ENCODE data around the gene IDH3G.
"Not testable (repeated sequence)": the region's sequence is repeated elsewhere in the genome, so short reads cannot be mapped to it uniquely, and the experiment has no call there.

The IDH3G gene

GRCh38 chrX:153746991-153747390, 47.2 kb downstream of the IDH3G start:
- DNase-seq, result not testable (repeated sequence)

- no peak for DNase-seq
Measured at GRCh38 chrX:153746359-153746758, 47.8 kb downstream of the IDH3G start.

DNA sequence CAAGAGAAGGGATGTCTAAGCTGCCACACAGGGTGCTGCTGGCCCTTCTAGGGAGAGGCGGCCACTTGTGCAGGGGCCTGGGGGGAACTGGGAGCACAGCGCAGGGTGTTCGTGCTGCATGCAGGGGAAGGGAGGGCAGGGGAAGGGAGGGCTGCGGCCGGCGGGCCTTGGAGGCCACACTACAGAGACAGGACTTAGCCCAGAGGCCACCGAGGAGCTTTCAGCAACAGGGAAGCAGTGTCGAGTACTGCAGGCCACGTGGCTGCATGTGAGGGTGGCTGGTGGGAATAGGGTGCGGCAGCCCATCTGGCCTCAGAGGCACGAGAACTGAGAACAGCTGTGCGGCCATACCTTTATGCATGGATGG, 49.1 kb downstream of the IDH3G start:
- DNase-seq, result not testable (repeated sequence)

DNA sequence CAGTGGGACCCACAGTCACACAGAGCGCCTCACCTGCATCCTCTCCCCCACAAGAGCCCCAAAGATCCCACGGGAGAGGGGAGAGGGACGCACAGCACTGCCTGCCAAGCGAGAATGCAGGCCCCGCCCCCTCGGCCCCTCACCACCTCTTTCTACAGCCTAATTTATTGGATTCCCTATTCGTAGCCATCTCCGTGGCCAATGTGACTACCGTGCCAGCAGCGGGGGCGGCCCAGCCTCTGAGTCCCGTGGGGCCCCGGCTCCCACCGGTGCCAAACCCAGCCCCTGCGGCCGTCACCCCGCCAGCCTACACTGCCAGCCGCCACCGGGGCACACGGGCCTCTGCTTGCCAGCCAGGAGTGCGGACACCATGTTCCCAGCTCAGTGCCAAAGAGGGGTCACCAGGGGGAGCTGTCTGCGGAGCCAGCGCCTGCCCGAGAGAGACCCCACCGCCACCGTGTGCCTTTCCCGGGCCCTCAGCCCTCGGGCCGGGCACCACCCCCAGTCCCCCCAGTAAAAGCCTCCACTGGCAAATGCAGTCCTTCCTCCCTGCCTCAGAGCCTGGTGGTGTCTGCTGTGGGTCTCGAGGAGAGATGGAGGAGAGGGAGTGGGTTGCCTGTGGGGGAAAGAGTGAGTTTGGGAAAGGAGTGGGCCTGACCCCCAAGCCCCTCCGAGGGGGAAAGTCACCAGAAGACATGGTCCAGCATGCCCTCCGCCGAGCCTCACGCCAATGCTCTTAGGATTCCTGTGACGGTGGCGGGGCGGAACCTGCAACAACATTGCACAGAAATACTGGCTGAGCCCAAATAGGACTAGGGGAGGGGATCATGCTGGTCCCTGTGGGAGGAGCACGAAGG, 49.7 kb downstream of the IDH3G start:
- no peak for DNase-seq

DNA sequence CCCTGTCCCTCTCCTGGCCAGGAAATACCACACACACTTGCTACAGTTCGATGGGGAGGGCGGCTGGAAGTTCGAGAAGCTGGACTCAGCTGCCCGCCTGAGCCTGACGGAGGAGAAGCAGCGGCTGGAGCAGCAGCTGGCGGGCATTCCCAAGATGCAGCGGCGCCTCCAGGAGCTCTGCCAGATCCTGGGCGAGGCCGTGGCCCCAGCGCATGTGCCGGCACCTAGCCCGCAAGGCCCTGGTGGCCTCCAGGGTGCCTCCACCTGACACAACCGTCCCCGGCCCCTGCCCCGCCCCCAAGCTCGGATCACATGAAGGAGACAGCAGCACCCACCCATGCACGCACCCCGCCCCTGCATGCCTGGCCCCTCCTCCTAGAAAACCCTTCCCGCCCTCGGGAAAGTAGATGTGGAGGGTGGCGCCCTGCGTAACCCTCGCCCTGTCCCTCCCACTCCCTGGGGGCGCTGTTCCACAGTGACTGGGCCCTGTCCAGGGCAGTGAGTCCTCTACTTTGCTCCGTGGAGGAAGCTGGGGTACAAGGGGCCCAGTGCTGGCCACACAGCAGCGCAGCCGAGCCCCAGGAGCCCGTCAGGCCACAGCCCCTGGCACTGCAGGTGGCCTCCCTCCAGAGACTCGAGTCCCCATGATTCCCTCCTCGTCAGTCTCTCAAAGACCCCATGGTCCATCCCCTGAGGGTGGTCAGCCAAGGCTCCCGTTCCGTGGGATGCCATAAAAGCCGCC, 50.5 kb downstream of the IDH3G start:
- not testable (repeated sequence) for DNase-seq

- not testable (repeated sequence) for DNase-seq
Measured at GRCh38 chrX:153742796-153743467, 51.2 kb downstream of the IDH3G start.

DNA sequence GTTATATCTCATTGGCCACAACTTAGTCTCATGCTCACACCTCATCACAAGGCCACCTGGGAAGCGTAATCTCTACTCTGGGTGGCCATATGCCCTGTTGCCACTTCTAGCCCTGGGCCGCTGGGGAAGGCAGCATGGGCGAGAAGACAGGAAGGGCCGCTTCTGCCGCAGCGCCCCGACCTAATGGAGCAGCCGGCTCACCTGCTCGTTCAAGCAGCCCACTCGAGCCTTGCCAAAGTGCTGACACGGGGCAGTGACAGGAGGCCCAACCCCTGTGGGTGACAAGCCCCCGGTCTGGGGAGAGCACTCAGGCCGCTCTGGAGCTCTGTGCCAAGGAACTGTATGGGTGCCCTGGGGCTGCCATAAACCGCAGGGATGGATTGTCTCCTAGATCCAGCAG, 52.1 kb downstream of the IDH3G start:
- not testable (repeated sequence) for DNase-seq

- no peak for DNase-seq
Measured at GRCh38 chrX:153741446-153741845, 52.7 kb downstream of the IDH3G start.

DNA sequence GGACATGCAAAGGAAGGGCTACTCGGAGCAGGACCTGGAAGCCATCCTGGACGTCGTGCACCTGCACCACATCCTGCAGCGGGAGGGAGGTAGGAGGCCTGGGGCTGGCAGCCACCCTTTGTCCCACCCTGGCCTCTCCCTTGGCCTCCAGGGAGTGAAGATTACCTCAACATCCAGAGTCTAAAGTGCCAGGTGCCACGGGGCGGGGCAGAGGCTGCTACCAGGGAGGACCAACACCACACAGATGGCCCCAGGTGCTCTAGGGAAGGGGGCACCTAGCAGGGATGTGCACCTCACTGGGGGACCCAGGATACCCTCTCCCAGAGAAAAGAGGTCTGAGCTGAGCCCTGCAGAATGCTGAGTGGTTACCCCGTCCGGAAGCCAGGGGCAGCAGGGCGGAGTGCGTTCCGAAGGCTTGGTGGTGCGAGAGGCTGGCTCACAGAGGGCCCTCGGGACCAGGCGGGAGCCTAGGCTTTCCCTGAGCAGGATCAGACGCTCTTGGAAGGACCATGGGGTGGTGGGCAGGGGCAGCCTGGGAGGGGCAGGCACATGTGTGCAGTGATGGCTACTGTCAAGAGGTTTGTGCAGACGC, 53.4 kb downstream of the IDH3G start:
- no peak for DNase-seq

DNA sequence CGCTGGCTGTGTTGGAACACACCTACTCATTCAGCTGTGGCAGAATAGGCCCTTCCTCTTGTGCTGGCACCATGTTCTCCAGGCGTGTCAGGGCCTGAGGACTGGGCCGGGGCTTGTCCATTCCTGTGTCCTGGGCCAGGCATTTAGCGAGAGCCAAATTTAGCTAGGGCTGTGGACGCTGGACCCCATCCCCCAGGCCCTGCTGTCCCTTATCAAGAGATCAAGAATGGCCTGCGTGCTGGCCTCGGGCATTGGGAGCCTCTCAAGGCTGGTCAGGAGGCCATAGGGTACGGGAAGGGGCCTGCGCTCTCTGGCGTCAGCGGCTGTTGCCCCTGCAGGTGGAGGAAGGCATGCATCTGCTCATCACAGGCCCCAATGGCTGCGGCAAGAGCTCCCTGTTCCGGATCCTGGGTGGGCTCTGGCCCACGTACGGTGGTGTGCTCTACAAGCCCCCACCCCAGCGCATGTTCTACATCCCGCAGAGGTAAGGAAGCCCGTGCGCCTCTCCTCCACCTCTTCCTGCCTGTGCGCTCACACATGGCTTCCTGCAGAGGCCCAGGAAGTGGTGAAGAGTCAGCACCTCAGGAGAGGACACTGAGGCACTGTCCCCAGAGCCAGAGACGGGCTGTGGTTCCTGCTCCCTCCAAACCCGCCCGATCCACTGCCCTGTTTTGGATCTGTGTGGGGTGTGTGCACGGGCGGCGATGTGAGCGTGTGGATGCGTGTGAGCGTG, 54.3 kb downstream of the IDH3G start:
- no peak for DNase-seq

DNA sequence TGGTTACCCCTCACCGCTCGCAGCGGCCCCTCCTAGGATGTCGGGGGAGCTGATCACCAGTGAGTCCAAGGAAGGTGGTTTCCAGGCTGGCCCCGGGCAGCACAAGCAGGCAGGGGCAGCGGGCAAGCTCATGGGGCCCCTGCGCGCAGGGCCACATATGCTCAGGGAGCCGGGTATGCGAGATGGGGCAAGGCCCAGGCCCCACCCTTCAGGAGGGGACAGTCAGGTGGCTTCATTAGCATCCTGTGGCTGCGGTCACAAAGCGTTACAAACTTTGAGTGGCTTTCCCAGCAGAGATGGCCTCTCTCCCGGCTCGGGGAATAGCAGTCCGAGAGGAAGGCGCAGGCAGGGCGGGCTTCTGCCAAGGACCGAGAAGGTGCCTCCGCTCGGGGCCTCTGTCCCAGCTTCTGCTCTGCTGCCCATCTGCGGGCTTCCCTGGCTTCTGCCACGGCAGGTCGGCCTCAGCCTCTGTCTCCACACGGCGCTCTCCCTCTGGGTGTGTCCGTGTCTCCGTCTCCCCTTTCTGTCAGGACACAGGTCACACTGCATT, 56.0 kb downstream of the IDH3G start:
- no peak for DNase-seq

DNA sequence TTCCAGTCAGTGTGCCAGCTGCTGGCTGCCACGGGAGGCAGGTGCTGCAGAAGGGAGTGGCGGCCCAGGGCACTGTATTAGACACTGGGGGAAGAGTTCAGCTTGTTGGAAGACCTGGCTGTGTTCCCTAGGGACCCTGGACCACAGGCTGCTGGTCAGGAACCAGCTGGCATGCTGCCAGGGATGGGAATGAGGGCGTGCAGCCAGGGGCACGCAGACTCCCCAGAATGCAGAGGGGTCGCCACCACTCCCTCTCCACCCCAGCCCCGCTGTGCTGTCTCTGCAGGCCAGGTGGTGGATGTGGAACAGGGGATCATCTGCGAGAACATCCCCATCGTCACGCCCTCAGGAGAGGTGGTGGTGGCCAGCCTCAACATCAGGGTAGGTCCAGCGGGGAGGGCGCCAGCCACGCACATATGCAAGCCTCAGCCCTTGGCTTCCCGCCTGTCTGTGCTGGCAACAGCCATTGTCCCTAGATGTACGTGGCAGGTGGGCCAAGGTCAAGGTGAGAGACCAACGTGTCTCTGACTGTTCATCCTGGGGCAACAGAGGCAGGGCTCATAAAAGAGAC, 57.2 kb downstream of the IDH3G start:
- DNase-seq, result no peak

DNA sequence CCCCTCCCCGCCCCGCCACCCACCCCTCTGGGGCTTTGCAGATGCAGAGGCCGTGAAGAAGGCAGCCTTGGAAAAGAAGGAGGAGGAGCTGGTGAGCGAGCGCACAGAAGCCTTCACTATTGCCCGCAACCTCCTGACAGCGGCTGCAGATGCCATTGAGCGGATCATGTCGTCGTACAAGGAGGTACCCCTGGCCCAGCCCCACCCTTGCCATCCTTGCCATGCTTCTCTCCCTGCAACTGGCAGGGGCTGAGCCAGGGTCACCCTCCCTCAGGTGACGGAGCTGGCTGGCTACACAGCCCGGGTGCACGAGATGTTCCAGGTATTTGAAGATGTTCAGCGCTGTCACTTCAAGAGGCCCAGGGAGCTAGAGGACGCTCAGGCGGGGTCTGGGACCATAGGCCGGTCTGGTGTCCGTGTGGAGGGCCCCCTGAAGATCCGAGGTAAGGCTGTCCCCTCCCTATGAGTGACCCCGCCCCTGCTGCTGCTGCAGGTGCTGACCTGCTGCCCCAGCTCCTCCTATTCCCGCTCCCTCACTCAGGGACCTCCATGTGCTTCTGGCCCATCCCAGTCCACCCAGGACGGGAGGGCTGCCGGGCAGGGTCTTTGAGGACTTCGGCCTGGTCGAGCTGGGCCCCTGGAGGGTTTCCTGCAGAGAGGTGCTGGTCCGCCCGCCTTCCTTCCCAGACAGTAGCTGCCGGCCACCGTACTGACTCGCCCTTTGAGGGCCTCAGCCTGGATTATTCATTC, 57.9 kb downstream of the IDH3G start:
- DNase-seq, result no peak
